IMR-90 (cell line): ENCODE results near the gene ACYP1. TPM values are rescaled to one million over a fixed set of nuclear protein-coding genes. Genes with fewer than 3 reads are reported as not detected.
A peak's percentile ranks its signal among the peaks of the same experiment; 100 is the strongest.

Experiments
- ATAC-seq: fragments of 200-7000 bp; cut with Tn5 transposase; 2 replicates; pipeline ENCODE4 v1.9.1; 2020; ENCODE audit warnings: low read depth, mild to moderate bottlenecking, moderate library complexity
- BruUV-seq: library from RNA; stranded (reverse); fragments of 400-500 nt; replicated peaks from 2 replicates; lab custom pipeline; 2021; lab: Mats Ljungman, UMichigan
- CTCF ChIA-PET: fragments of 300-600 bp; formaldehyde crosslinking; extraction: SDS; loops from one replicate; lab custom pipeline; 2021; ENCODE audit warnings: antibody characterized with exemption; lab: Yijun Ruan, JAX
- POLR2A ChIA-PET: fragments of 300-600 bp; sonication (Branson Sonifier 250); formaldehyde crosslinking; loops from one replicate; lab custom pipeline; 2022; ENCODE audit warnings: antibody characterized with exemption; ENCODE audit not compliant: unreplicated experiment; lab: Charles Lee
- DNase-seq: peaks from one replicate; pipeline ENCODE4 v3.0.0; 2013
- H2AFZ ChIP-seq: replicated peaks from 2 replicates; pipeline ENCODE3; 2013; ENCODE audit warnings: low read length, mild to moderate bottlenecking; ENCODE audit not compliant: poor library complexity
- H2AK5ac ChIP-seq: 2 replicates; pipeline ENCODE4 v1.6.1; 2013; ENCODE audit warnings: low read depth, low read length, inconsistent platforms
- H2AK9ac ChIP-seq: replicated peaks from 2 replicates; pipeline ENCODE3; 2013; ENCODE audit warnings: mild to moderate bottlenecking, low read depth, low read length, moderate library complexity; ENCODE audit not compliant: poor library complexity
- H2BK120ac ChIP-seq: 2 replicates; pipeline ENCODE4 v1.6.1; 2013; ENCODE audit warnings: low read depth, low read length, inconsistent platforms
- H2BK15ac ChIP-seq: 3 replicates; pipeline ENCODE4 v1.6.1; 2013; ENCODE audit warnings: low read depth, low read length, inconsistent platforms
- H2BK20ac ChIP-seq: 2 replicates; pipeline ENCODE4 v1.6.1; 2013; ENCODE audit warnings: low read depth, mild to moderate bottlenecking, inconsistent platforms, low read length, moderate library complexity
- H2BK5ac ChIP-seq: 2 replicates; pipeline ENCODE4 v1.6.1; 2013; ENCODE audit warnings: mild to moderate bottlenecking, low read depth, low read length, inconsistent platforms; ENCODE audit not compliant: poor library complexity, severe bottlenecking
- H3K14ac ChIP-seq: replicated peaks from 2 replicates; pipeline ENCODE4 v1.6.1; 2013; ENCODE audit warnings: low read depth, low read length, inconsistent platforms
- H3K18ac ChIP-seq: 2 replicates; pipeline ENCODE4 v1.6.1; 2013; ENCODE audit warnings: low read depth, low read length, control low read depth
- H3K23ac ChIP-seq: 2 replicates; pipeline ENCODE4 v1.6.1; 2013; ENCODE audit warnings: low read depth, low read length, inconsistent platforms
- H3K27ac ChIP-seq: 2 replicates; pipeline ENCODE4 v1.5.1; 2013; ENCODE audit warnings: mild to moderate bottlenecking, control low read depth, low read length; ENCODE audit not compliant: insufficient read depth
- H3K27me3 ChIP-seq: 2 replicates; pipeline ENCODE4 v1.6.1; 2013; ENCODE audit warnings: low read length; ENCODE audit not compliant: control insufficient read depth, insufficient read depth
- H3K36me3 ChIP-seq: 2 replicates; pipeline ENCODE4 v1.6.1; 2013; ENCODE audit warnings: low read length, mixed read lengths; ENCODE audit not compliant: control insufficient read depth, insufficient read depth
- H3K4ac ChIP-seq: 2 replicates; pipeline ENCODE4 v1.6.1; 2013; ENCODE audit warnings: low read depth, low read length, inconsistent platforms
- H3K4me1 ChIP-seq: 2 replicates; pipeline ENCODE4 v1.6.1; 2013; ENCODE audit warnings: low read length, mixed read lengths; ENCODE audit not compliant: control insufficient read depth, insufficient read depth
- H3K4me2 ChIP-seq: 2 replicates; pipeline ENCODE4 v1.6.1; 2013; ENCODE audit warnings: low read depth, mild to moderate bottlenecking, control low read depth, low read length, moderate library complexity
- H3K4me3 ChIP-seq: 2 replicates; pipeline ENCODE4 v1.5.1; 2013; ENCODE audit warnings: low read depth, mild to moderate bottlenecking, control low read depth, low read length, moderate library complexity; ENCODE audit not compliant: insufficient read depth
- H3K56ac ChIP-seq: 2 replicates; pipeline ENCODE4 v1.6.1; 2013; ENCODE audit warnings: low read length, inconsistent platforms; ENCODE audit not compliant: insufficient read depth; ENCODE audit errors: extremely low read depth
- H3K79me1 ChIP-seq, 2 experiments: 2 replicates each; pipeline ENCODE4 v1.6.1; 2013; ENCODE audit warnings: low read length in 2 of 2, inconsistent platforms in 1 of 2, low read depth in 1 of 2
- H3K9ac ChIP-seq: 2 replicates; pipeline ENCODE4 v1.6.1; 2013; ENCODE audit warnings: low read depth, low read length, control low read depth
- H3K9me1 ChIP-seq: 2 replicates; pipeline ENCODE4 v1.6.1; 2013; ENCODE audit warnings: low read length, inconsistent platforms; ENCODE audit not compliant: insufficient read depth
- H3K9me3 ChIP-seq: 2 replicates; pipeline ENCODE4 v1.6.1; 2013; ENCODE audit warnings: low read length; ENCODE audit not compliant: control insufficient read depth, insufficient read depth
- H4K20me1 ChIP-seq: 2 replicates; pipeline ENCODE4 v1.6.1; 2013; ENCODE audit warnings: low read length, inconsistent platforms; ENCODE audit not compliant: insufficient read depth
- H4K5ac ChIP-seq: 2 replicates; pipeline ENCODE4 v1.6.1; 2013; ENCODE audit warnings: mild to moderate bottlenecking, low read depth, low read length, control low read depth
- H4K8ac ChIP-seq, 2 experiments: 2 replicates each; pipeline ENCODE4 v1.6.1; 2013; ENCODE audit warnings: low read depth in 2 of 2, low read length in 2 of 2, control low read depth in 1 of 2, inconsistent platforms in 1 of 2
- H4K91ac ChIP-seq: 2 replicates; pipeline ENCODE4 v1.6.1; 2013; ENCODE audit warnings: low read depth, low read length, inconsistent platforms; ENCODE audit not compliant: insufficient read depth
- FOS ChIP-seq: fragments of 150-350 bp; IDR thresholded peaks from 2 replicates; pipeline ENCODE4 v1.6.1; 2016; ENCODE audit warnings: low read depth, low read length
- MAZ ChIP-seq: IDR thresholded peaks from 2 replicates; pipeline ENCODE4 v1.6.1; 2012; ENCODE audit warnings: low read depth, mild to moderate bottlenecking, low read length, improper control_type of control experiment, moderate library complexity, borderline replicate concordance
- WGBS, 2 experiments: methylation state at CpG; one replicate each; pipeline versions ENCODE4 v1.1.5 to v1.1.7; 2013; ENCODE audit warnings: missing lambda C conversion rate in 2 of 2; ENCODE audit not compliant: insufficient read length in 1 of 2; ENCODE audit errors: extremely low coverage in 2 of 2; 5-methylcytosine and 5-hydroxymethylcytosine counted together
- dilution Hi-C: fragments of 300-500 bp; cut with HindIII; formaldehyde crosslinking; loops from one replicate; pipeline ENCODE4 v1.14.3; 2018; ENCODE audit warnings: low sequenced_read_pairs; ENCODE audit not compliant: unreplicated experiment
- in situ Hi-C: fragments of 300-500 bp; cut with MboI; formaldehyde crosslinking; loops from 3 replicates; pipeline ENCODE4 v1.14.3; 2019; ENCODE audit warnings: low sequenced_read_pairs, inconsistent platforms, mixed read lengths
- intact Hi-C: fragments of 100-400 bp; cut with micrococcal nuclease; formaldehyde crosslinking; loops from 2 replicates; pipeline ENCODE4 v1.10.0; 2022
- polyA plus RNA-seq, 3 experiments: library from polyadenylated mRNA; depleted of rRNA; stranded (reverse); fragments of >200 nt; gene quantifications; 2 replicates each; pipeline ENCODE4 v1.2.3, GENCODE V29; 2012; ENCODE audit warnings: low replicate concordance in 1 of 3
- total RNA-seq: library from RNA; depleted of rRNA; stranded (reverse); fragments of >200 nt; gene quantifications from 2 replicates; pipeline ENCODE4 v1.2.3, GENCODE V29; 2012

The ACYP1 gene
- total and polyA plus RNA-seq, 2 of the 4 experiments (the other 2 are of a cell fraction), result 4.1 to 24.0 TPM

GRCh38 chr14:75011356-75011994 lies 52.3 kb downstream of the ACYP1 start:
- no peak overlapping the region for H2AK5ac ChIP-seq
- peak overlapping the region; percentile 75; the same call in 1 of the 2 replicates for H3K4me2 ChIP-seq
- 100% methylated on average over 1 of the region's 4 CpGs; no CpG with 5 or more reads in 1 of the 2 experiments for WGBS, 2 experiments
- ATAC-seq (peak; percentile 95), DNase-seq (peak; percentile 78)
- ChIA-PET POLR2A (no interaction called here), CTCF (interaction anchor here (0.6 to 1.3 kb wide), 3 partner anchors 9 to 85 kb away, joined by 3 read pairs; partner anchors contain the start of gene EIF2B2)
- intact Hi-C loops (no loop called here), dilution Hi-C loops (no loop called here), in situ Hi-C loops (no loop called here)
- BruUV-seq, result no TSS peak
- peak overlapping the region in 1 of 2 experiments; percentile 33; a peak in 1 of 4 replicates for H4K8ac ChIP-seq
- TF ChIP-seq MAZ (no peak), FOS (peak; percentile 71)
- H2BK15ac ChIP-seq, result no peak overlapping the region
- H4K5ac ChIP-seq, result peak overlapping the region; percentile 17; the same call in 1 of the 2 replicates
- no peaks in the 10 kb centered on the region for H3K9me3 ChIP-seq
- no peak overlapping the region for H4K91ac ChIP-seq
- H2BK5ac ChIP-seq, result peak overlapping the region; percentile 69
- no peak overlapping the region for H3K56ac ChIP-seq
- H3K23ac ChIP-seq, result 0 out of 2 replicates have a peak overlapping the region, but pooled peaks have one; percentile 28
- H2AFZ ChIP-seq, result no peak overlapping the region
- H3K27ac ChIP-seq, result peak overlapping the region; percentile 72; the same call in 1 of the 2 replicates
- H3K14ac ChIP-seq, result peak overlapping the region; percentile 6; the same call in 1 of the 2 replicates
- H3K36me3 ChIP-seq, result peaks cover 32% of the 10 kb centered on the region
- H4K20me1 ChIP-seq, result no peaks in the 10 kb centered on the region
- peak overlapping the region; percentile 34; the same call in 1 of the 2 replicates for H3K9ac ChIP-seq
- H2AK9ac ChIP-seq, result no peak overlapping the region
- no peak overlapping the region for H2BK20ac ChIP-seq
- H3K4ac ChIP-seq, result peak overlapping the region; percentile 28; the same call in 1 of the 2 replicates
- peaks cover 3% of the 10 kb centered on the region; the same call in 1 of the 2 replicates for H3K4me1 ChIP-seq
- no peak overlapping the region for H3K4me3 ChIP-seq
- H3K27me3 ChIP-seq, result no peaks in the 10 kb centered on the region
- no peak overlapping the region; the same call in 1 of the 2 replicates for H3K18ac ChIP-seq
- H2BK120ac ChIP-seq, result peak overlapping the region; percentile 32; the same call in 1 of the 2 replicates
- H3K79me1 ChIP-seq, result peaks cover 15 to 25% of the 10 kb centered on the region in 2 experiments; a peak in 3 of 4 replicates
- H3K9me1 ChIP-seq, result peaks cover 5% of the 10 kb centered on the region
